Hypothalamus (tissue), 51 donors: ENCODE measurements around the gene MACROH2A1.

Experiments used
- DNase-seq, 51 donors: peaks; one replicate each; lab custom pipeline; 2025; lab: John Stamatoyannopoulos, UW

Gene MACROH2A1

DNA sequence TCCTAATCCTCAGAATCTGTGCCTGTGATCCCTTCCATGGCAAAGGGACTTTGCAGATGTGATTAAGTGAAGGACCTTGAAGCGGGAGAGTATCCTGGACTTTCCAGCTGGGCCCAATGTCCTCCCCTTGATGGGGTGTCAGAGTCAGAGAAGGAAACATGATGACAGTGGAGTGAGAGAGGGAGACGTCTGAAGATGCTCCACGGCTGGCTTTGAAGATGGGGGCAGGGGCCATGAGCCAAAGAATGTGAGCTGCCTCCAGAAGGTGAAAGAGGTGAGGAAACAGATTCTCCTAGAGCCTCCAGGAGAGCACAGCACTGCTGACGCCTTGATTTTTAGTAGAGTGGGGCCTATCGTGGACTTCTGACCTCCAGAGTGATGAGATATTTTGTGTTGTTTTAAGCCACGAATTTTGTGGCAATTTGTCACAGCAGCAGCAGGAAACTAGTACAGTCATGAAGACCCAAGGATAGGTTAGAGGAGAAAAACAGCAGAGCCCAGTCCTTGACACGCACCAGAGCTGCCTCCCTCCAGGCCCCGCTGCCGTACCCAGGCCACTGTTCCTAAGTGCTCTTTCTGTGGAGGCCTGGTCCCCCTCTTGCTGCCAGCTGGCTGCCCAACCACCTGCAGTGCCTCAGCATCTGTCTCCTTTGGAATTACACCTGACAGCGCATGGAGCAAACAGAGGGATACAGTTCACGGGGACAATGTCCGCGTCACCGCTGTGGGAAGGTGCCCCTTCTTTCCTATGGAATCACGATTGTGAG, 78.1 kb downstream of the MACROH2A1 start:
- DNase-seq = no peak

DNA sequence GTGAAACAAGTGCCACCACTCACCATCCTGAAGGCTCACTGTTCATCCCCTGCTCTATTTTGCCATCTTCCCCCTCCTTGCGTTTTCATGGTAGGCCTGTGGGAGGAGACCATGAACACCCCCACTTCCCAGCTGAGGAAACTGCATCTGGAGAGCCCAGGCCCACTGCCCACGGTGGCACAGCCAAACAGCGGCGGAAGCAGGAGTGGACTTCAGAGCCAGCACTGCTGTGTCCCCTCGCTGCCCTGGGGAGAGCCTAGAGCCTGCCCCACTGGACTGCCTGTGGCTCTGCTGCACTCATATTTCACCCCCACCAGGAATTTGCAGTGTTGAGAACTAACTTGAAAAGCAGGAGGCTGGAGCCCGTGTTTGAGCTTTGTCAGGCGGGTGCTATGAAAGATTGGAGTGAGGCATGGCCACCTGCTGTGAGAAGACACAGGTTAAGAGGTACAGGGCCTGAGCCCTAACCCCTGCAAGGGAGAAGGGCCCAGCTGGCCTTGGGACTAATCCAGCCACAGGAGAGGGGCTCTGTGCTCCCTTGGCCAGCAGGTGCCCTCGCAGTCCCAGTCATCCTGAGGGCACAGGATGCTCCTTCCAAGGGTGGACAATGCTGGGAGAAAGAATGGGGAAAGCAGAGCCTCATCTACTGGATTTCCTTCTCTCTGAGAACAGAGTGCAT, 79.0 kb downstream of the MACROH2A1 start:
- DNase-seq = no peak

DNA sequence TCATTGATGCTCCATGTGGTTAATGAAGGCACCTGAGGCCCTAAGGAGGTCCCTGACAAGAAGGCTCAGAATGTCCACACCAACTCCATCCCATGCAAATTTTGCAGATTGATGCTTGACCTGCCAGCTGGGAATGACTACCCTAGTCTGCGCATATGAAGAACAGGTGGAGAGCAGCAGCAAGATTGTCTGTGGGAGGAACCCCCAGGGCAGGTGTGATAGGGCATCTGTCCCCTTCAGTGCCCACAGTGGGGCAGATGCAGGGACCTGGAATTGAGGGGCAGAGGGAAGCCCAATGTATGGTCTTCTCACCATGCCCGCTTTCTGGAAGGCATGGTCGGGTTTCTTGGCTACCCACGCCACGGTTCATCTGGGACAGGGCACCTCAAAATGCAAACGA, 79.6 kb downstream of the MACROH2A1 start:
- DNase-seq = no peak

DNA sequence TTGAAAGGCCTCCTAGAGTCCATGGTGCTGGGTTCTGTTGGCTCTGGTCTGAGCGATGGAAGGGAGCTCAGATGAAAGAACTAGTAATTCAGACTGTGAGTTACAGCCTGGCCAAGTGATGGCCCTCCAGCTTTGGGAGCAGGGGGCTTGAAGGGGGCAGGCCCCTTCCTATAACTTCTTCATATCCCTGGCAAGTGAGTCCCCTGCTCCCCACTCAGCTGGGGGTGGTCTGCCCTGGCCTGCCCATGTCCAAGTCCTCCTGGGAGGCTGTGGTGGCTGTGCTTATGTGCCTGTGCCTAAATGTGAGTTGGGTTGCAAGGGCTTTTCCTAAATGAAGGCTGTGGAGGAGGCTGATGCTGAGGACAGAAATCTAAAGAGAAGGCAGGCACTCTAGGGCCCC, 80.1 kb downstream of the MACROH2A1 start:
- no peak for DNase-seq

DNA sequence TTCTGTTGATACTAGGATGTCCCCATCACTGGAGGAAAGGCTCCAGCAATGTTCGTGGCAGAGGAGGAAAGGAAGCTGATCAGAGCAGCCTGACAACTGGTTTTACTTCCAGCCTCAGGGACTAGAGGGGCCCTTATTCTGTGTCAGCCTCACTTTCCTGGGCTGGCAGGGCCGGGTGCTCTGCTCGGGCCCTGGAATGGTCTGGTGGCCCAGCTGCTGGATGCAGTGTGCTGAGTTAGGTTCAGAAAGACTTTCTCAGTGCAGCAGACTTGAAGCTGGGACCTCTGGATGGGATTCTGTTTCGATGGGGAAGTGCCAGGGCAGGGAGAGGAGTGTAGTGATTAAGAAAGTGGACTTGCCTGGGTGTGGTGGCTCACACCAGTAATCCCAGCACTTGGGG, 81.0 kb downstream of the MACROH2A1 start:
- DNase-seq = no peak

DNA sequence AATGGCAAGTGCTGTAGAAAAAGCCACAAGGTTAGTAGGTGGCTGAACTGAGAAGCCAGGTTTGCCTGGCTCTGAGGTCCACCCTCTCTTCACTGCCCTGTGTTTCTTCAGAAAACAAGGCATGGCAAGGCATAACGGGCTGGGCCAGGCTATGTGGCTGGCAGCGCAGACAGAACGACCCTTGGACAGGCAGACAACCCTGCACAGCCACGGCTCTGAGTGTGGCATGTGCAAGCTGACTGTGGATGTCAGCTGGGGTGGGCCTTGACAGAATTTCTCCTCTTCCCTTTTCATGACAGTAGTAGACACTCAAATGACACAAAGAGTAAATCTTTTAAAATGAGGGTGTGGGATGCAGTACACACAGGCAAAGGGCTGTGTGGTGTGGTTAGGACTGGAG, 81.7 kb downstream of the MACROH2A1 start:
- DNase-seq = no peak

DNA sequence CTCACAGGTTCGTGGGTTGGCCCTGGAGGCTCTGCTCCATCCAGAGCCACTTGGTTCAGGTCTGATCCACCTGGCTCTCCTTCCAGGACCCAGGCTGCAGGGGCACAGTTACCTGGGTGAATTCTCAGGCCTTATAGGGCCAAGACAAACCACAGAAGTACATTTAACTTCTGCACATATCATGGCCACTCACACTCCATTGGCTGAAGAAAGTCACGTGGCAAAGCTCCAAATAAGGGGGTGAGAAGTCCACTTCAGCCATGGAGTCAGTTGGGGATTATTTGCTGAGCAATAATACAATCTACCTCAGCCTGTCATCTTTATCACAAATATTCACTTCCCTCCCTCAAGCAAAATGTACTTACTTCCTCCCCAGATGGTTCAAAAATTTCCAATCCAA, 83.6 kb downstream of the MACROH2A1 start:
- DNase-seq = no peak

DNA sequence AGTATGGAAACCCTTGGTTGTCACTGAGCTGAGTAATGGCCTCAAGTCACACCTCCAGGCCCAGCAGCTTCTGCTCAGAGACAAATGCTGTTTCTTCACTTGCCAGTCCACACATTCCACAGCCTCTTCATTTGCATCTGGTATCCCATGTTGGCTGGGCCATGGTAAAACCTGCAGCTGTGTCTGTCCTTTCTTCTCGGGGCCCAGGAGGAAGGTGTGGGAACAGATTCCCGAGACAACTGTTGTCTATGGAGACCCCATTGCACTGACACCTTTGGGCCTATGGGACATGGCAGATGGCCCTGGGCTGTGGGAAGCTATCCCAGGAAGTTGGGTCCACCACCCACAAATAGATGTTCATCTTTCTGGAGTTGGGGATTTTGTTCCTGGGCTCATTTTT, 85.1 kb downstream of the MACROH2A1 start:
- no peak for DNase-seq

DNA sequence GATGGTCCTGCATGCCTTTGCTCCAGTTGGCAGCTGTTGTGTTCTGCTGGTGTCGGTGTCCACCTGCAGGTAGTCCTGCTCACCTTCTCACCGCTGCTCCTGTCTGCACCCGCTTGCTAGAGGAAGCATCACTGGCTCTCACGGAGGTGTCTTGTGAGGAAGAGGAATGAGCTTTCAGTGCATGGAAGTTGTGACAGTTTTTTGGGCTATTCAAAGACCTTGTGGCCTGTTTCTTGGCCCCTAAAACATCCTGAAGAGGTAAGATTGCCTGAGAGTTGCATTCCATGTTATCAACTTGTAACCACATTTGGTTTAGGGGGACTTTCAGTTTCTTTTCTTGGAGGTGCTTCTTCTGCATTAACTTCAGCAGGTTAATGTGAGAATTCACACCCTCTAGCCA, 85.6 kb downstream of the MACROH2A1 start:
- DNase-seq = no peak

DNA sequence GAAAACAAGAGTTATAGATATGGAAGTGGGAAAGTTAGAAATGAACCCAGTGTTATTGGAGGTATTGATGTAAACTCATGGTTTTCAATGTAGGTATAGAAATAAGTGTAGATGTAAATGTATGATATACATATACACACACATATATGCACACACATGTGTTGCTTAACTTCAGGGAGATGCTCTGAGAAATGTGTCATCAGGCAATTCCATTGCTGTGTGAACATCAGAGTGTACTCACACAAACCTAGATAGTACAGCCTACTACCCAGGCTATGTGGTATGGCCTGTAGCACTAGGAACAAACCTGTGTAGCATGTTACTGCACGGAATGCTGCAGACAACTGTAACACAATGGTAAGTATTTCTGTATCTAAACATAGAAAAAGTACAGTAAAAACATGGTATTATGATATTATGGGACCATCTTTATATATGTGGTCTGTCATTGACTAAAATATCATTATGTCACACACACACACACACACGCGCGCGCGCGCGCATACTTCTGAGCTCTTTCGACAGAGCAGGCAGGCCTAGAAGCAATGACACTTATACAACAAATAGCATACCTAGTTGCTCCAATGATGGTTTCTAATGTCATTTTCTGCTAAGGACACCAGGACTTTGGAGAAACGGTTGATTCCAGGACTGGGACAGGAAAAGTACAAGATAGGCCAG, 86.6 kb downstream of the MACROH2A1 start:
- DNase-seq = no peak

DNA sequence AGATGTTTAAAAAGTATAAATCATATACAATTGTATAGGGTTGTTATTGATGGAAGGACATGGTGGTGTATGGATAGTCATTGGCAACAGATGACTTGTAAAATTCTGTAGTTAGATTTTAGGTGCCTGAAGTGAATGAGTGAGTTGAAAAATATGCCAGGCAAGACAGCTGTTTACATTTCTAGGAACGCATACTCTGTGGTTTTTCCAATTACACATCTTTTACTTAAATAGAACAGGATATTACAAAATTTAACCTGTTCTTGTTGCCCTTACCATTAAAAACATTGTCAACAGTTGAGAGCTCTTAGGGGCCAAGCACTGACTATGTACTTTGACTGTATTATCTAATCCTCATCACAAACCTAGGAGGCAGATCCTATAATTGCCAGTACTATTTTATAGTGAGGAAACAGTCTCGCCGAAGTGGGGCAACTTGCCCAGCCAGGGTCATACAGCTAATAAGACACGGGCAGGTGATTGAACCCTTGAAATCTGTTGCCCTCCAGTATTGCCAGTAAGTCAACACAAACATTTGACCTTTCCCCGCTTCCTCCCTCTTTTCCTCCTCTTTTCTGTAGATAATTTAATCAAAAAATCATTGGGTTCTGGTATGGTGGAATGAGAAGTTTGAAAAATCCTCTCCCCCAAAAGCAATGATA, 88.6 kb downstream of the MACROH2A1 start:
- DNase-seq = no peak

DNA sequence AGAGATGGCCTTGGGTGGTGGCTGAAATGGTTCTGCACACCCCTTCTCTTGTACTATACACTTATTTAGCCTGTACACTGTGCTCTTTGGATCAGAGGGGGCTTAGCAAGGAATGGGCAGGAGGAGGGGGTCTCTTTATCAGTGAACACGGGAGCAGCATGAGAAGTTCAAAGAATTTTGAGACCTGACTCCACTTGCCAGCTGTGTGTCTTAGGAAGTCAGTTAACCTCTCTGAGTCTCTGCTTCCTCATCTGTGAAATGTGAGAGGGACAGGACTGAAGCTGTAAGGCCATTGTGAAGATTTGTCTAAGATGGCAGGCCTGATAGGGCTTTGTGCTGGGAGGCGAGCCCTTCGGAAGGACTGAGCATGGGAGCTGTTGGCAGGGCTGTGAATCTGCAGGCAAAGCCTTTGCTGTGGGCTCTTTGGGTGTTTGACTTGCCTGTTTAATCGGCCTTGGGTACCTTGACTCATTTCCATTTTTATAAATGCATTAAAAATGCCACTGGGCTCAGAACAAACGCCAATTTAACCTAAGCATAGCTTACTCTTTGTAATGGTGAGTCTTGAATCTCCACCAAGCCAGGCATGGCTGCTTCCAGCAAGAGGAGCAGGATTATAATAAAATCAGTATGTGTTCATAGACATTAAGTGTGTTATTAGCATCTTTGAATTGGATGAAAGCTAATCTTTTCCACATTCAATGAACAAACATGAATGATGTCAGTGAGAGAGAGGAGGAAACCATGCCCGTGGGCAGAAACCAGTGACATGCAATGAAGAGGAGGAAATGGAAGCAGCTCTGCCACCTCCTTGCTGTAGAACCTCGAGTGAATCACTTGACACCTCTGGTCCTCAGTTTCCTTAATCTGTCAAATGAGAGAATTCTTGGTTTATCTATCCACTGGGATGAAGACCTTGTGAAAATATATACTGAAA, 89.4 kb downstream of the MACROH2A1 start:
- DNase-seq = no peak

DNA sequence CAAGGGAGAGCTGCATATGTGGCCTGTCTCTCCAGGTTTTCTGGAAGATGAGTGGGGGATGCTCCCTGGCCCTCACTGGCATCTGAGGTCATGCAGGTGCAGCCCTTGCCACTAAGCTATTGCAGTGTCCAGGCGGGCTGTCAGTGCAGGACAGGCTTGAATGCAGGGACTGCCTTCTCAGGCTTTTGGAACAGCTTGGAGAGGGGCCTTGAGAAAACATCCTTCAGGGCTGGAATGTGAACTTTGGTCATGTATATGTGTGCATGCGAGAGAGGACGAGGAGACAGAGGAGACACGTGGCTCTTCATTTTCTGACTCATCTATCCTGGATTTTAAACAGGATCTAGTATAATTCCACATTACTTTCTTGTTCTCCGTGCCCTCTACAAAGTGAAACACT, 90.3 kb downstream of the MACROH2A1 start:
- DNase-seq = no peak

DNA sequence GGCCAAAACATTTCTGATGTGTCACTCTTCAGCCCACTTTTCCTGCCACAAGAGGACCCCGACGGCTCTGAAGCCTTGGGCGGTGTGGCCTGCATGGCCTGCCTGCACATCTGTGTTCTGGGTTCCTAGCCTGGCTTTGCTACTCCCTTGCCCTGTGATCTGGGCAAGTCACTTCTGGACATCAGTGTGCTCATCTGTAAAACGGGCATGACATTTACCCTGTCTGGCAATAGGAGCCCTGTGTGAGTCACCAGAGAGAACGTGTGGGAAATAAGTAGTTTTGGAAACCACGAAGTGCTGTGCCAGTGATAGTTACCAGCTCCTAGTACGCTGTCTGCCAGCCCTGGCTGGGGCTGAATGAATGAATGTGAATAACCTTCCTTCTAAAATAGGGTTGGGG, 90.8 kb downstream of the MACROH2A1 start:
- no peak for DNase-seq

DNA sequence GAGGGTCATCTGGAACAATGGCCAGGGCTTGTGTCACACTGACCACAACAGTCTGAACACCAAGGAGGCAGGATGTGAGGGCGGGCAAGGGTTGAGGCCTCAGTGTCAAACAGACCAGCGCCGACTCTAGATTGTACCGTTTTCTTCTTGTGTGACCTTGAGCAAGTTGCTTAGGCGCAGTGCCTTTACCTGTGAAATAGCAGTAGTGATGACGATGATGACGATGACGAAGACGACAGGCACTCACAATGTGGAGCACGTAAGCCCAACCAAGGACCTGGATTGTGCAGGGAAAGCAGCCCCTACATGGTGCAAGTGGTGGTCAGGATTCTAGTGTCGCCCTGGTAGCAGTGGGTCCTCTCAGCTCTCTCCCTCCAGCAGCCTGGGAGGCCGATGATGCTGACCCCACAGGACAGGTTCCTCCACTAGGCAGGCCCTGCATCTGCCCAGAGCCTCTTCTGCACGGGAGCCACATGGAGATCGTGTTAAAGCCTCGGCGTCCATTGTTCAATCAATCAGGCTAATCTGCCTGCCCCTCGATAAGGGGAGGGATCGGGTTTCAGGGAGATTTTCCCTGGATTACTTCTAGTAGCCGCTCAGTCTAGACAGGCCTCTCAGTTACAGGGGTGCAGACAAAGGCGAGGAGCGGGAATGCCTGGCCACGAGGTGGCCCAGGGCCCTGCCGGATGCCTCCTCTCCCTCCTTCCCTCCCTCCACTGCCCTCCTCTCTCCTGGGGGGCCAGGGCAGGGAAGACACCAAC, 91.7 kb downstream of the MACROH2A1 start:
- DNase-seq = no peak

DNA sequence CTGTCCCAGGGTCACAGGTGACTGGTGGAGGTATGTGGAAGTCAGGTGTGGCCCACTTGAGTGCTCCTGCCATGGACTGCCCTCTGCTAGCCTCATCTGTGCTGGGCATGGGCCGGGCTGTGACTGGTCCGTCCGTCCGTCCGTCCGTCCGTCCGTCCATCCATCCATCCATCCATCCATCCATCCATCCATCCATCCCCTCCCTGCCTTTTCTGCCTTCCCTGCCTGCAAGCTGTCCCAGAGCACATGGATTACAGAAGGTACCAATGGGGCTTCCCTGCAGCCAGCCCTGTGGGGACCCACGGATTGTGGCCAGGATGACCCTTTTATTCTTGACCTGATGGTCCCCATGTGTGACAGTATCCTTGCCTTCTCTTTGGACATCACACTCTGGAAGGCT, 92.5 kb downstream of the MACROH2A1 start:
- no peak for DNase-seq

DNA sequence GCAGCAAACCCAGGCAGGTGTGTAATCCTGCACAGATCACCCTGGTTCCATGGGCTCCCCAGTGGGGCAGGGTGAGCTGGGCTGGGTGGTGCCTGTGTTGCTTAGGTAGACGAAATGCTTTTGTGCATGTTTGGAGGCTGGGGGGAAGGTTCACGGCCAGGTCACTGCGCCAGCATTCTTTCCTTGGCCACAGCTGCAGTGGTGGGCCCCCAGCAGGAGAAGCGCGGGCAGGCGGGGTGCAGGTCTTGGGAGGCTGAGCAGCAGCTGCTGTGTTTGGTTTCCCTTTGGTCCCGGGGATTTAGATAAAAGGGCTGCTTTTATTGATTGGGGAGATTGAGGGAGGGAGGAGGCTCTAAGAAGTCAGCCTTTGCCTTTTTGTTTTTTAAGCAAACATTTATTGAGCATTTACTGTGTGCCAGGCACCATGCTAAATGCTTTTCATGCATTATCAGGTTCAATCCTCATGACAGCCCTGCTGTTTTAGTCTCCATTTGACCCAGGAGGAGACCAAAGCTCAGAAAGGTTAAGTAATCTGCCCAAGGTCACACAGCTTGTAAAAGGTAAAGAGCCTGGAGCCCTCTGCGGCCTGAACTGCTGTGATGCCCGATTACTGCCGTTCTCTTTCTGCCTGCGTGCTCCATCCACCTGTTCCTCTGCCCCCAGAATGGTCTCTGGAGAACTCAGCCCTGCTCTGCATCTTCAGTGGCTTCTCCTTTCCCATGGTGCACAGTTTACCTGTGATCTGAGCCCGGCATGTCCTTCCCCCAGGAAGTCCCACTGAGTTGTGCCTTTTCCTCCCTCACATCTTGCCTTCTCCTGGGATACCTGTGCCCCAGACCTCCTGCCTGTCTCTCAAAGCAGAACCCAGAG, 94.4 kb downstream of the MACROH2A1 start:
- DNase-seq = no peak

DNA sequence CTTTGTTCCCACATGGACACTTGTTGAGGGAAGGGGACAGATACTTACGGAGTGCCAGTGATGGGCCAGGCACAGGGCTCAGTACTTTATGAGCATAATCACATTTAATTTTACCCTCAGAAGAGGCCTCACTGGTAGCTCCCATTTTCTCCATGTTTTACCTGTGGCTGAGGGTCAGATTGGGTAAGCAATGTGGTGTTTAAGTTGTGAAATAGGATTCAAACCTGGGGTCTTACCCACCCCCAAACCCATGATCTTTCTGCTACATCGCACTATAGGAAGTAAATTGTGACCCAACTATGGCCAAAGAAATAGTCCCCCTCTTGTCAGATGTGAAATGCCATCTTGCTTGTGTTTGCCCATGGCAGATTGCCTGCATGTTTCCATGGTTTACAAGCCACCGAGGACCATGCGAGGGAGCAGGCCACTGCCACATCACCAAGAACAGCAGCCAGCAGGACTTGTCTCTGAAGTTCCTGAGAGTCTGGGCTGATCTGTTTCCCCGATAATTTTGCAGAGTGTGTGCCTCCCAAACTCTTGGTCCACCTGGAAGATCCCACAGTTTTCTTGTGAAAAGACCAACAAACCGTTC, 95.4 kb downstream of the MACROH2A1 start:
- no peak for DNase-seq
